SU-DHL-6 (cell line): ENCODE measurements around the gene HIF3A.

Experiments
- H2AFZ ChIP-seq: fragments of 200-600 bp; sonication (generic); 2 replicates; pipeline ENCODE4 v1.6.1; 2014; ENCODE audit warnings: low read depth, mild to moderate bottlenecking, moderate library complexity, mixed read lengths, antibody characterized with exemption, low read length; ENCODE audit not compliant: severe bottlenecking
- H3F3A ChIP-seq: fragments of 200-600 bp; shearing (Covaris generic); 2 replicates; pipeline ENCODE4 v1.6.0; 2016; ENCODE audit warnings: antibody characterized with exemption, mild to moderate bottlenecking; ENCODE audit not compliant: insufficient read depth
- H3K27ac ChIP-seq: fragments of 200-600 bp; sonication (generic); 2 replicates; pipeline ENCODE4 v1.5.1; 2016; ENCODE audit warnings: low read depth, mild to moderate bottlenecking, low read length, moderate library complexity, mixed read lengths
- H3K27me3 ChIP-seq: fragments of 200-600 bp; sonication (generic), shearing (Covaris generic); 2 replicates; pipeline ENCODE4 v1.6.0; 2014; ENCODE audit warnings: mild to moderate bottlenecking, low read length
- H3K36me3 ChIP-seq: fragments of 200-600 bp; sonication (generic); 2 replicates; pipeline ENCODE4 v1.6.1; 2014; ENCODE audit warnings: mild to moderate bottlenecking, low read length, mixed read lengths
- H3K4me2 ChIP-seq: fragments of 300-600, 200-600 bp; shearing (Covaris generic), sonication (generic); 2 replicates; pipeline ENCODE4 v1.6.0; 2014; ENCODE audit warnings: low read length, low read depth, mild to moderate bottlenecking; ENCODE audit not compliant: poor library complexity, severe bottlenecking
- H3K4me3 ChIP-seq: fragments of 200-600 bp; sonication (generic); 2 replicates; pipeline ENCODE4 v1.5.1; 2014; ENCODE audit warnings: antibody characterized with exemption, low read length, mild to moderate bottlenecking, mixed read lengths; ENCODE audit not compliant: insufficient read depth, poor library complexity, severe bottlenecking
- H3K79me2 ChIP-seq: fragments of 200-600 bp; sonication (generic); 2 replicates; pipeline ENCODE4 v1.6.1; 2014; ENCODE audit warnings: mild to moderate bottlenecking, low read length, moderate library complexity; ENCODE audit not compliant: insufficient read depth
- H3K9ac ChIP-seq: fragments of 200-600 bp; sonication (generic); 2 replicates; pipeline ENCODE4 v1.7.0; 2014; ENCODE audit warnings: mild to moderate bottlenecking, low read length
- H3K9me2 ChIP-seq: fragments of 200-600 bp; sonication (generic); replicated peaks from 2 replicates; pipeline ENCODE4 v1.6.1; 2014; ENCODE audit warnings: low read length; ENCODE audit not compliant: insufficient read depth
- H3K9me3 ChIP-seq: fragments of 200-600 bp; sonication (generic); 2 replicates; pipeline ENCODE4 v1.6.1; 2014; ENCODE audit warnings: low read length, mixed read lengths; ENCODE audit not compliant: insufficient read depth
- H4K20me1 ChIP-seq: fragments of 200-600 bp; sonication (generic); 2 replicates; pipeline ENCODE4 v1.6.1; 2014; ENCODE audit warnings: low read depth, mild to moderate bottlenecking, antibody characterized with exemption, low read length, moderate library complexity, mixed read lengths
- EZH2phosphoT487 ChIP-seq: fragments of 200-600 bp; sonication (generic), shearing (Covaris generic); conservative IDR thresholded peaks from 2 replicates; pipeline ENCODE4 v1.6.1; 2018; ENCODE audit warnings: mild to moderate bottlenecking, antibody characterized with exemption, low read length, moderate library complexity, mixed read lengths
- TF ChIP-seq, protein P1 (sequence below): fragments of 200-600 bp; sonication (generic); IDR thresholded peaks from one replicate; pipeline ENCODE4 v1.5.1; 2017; ENCODE audit warnings: antibody characterized with exemption, mild to moderate bottlenecking, low read length, moderate library complexity; ENCODE audit not compliant: insufficient read depth, poor library complexity, severe bottlenecking

HIF3A gene

DNA sequence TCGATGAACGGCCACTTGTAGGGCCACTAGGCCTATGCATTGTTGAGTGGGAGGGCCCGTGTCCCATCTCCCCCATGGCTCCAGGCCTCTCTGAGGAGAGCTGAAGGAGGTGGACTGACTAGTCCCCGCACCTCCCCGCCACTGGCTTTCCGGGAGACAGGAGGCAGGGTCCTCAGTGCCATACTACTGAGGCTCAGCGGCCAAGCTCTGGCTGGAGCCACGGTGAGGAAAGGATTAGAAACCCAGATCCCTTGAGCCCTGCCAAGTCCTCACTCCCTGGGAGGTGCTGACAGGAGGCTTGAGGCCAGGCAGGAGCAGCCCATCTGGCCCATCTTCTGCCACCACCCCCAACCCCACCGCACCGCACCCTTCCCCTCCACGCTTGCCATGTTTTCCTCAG, 87.6 kb downstream of the HIF3A start:
- Histone ChIP-seq H3K36me3 (peaks cover 13% of the 10 kb centered on the region; the same call in 1 of the 2 replicates), H3F3A (no peaks in the 10 kb centered on the region), H3K4me2 (no peak overlapping the region), H3K79me2 (peaks cover 16% of the 10 kb centered on the region; the same call in 1 of the 2 replicates), H3K27ac (no peak overlapping the region), H3K9ac (no peak overlapping the region), H3K9me3 (no peaks in the 10 kb centered on the region), H4K20me1 (0 out of 2 replicates have a peak, but pooled peaks cover 4% of the 10 kb centered on the region), H3K4me3 (no peak overlapping the region), H3K9me2 (no peaks in the 10 kb centered on the region), H3K27me3 (no peaks in the 10 kb centered on the region), H2AFZ (no peak overlapping the region)
- TF ChIP-seq, protein P1, sequence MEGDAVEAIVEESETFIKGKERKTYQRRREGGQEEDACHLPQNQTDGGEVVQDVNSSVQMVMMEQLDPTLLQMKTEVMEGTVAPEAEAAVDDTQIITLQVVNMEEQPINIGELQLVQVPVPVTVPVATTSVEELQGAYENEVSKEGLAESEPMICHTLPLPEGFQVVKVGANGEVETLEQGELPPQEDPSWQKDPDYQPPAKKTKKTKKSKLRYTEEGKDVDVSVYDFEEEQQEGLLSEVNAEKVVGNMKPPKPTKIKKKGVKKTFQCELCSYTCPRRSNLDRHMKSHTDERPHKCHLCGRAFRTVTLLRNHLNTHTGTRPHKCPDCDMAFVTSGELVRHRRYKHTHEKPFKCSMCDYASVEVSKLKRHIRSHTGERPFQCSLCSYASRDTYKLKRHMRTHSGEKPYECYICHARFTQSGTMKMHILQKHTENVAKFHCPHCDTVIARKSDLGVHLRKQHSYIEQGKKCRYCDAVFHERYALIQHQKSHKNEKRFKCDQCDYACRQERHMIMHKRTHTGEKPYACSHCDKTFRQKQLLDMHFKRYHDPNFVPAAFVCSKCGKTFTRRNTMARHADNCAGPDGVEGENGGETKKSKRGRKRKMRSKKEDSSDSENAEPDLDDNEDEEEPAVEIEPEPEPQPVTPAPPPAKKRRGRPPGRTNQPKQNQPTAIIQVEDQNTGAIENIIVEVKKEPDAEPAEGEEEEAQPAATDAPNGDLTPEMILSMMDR: no peak
- TF ChIP-seq EZH2phosphoT487: no peak

DNA sequence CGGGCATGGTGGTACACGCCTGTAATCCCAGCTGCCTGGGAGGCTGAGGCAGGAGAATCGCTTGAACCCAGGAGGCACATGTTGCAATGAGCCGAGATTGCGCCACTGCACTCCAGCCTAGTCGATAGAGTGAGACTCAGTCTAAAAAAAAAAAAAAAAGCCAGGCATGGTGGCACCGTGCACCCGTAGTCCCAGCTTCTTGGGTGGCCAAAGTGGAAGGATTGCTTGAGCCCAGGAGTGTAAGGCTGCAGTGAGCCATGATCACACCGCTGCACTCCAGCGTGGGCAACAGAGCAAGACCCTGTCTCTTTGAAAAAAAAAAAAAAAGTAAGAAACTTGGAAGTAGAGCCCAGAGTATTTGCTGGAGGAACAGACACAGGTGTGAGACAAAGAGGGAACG, 88.8 kb downstream of the HIF3A start:
- TF ChIP-seq, protein P1: no peak
- no peak for TF ChIP-seq EZH2phosphoT487
- Histone ChIP-seq H3K9ac (no peak overlapping the region), H3K4me2 (no peak overlapping the region), H3K9me3 (no peaks in the 10 kb centered on the region), H3K9me2 (no peaks in the 10 kb centered on the region), H4K20me1 (0 out of 2 replicates have a peak, but pooled peaks cover 3% of the 10 kb centered on the region), H3K4me3 (no peak overlapping the region), H2AFZ (no peak overlapping the region), H3F3A (no peaks in the 10 kb centered on the region), H3K36me3 (peaks cover 9% of the 10 kb centered on the region; the same call in 1 of the 2 replicates), H3K27me3 (no peaks in the 10 kb centered on the region), H3K27ac (no peak overlapping the region), H3K79me2 (0 out of 2 replicates have a peak, but pooled peaks cover 8% of the 10 kb centered on the region)

DNA sequence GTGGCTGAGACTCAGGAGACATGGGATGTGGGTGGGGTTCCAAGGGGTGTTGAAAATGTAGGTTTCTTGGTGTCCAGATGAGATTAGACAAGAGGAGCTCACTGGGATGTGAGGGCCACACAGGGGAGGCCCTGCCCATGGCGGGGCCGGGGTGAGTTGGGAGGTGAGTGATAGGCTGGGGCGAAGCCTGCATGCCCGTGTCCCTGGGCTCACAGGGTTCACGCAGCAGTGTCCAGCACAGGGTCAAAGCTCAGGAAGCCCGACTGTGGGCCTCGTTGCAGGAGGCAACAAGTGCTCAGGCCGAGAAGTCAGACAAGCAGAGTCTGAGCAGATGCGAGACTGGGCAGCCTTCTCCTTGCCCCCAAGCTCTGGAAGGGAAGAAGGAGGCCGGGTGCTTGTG, 89.3 kb downstream of the HIF3A start:
- TF ChIP-seq EZH2phosphoT487: no peak
- TF ChIP-seq, protein P1: no peak
- Histone ChIP-seq H3K9ac (no peak overlapping the region), H3K4me2 (no peak overlapping the region), H3K27me3 (no peaks in the 10 kb centered on the region), H3F3A (no peaks in the 10 kb centered on the region), H3K4me3 (no peak overlapping the region), H3K9me3 (no peaks in the 10 kb centered on the region), H3K79me2 (0 out of 2 replicates have a peak, but pooled peaks cover 5% of the 10 kb centered on the region), H3K27ac (no peak overlapping the region), H2AFZ (no peak overlapping the region), H4K20me1 (no peaks in the 10 kb centered on the region), H3K9me2 (no peaks in the 10 kb centered on the region), H3K36me3 (peaks cover 4% of the 10 kb centered on the region; the same call in 1 of the 2 replicates)
